Ovary (tissue), 3 donors: Measurements from ENCODE around the gene ARHGAP36.

Experiments
- EP300 ChIP-seq: sonication (generic); formaldehyde crosslinking; IDR thresholded peaks from one replicate; pipeline ENCODE4 v1.6.1; 2017; ENCODE audit warnings: antibody characterized with exemption
- POLR2A ChIP-seq: fragments of 450-650 bp; IDR thresholded peaks from one replicate; pipeline ENCODE4 v1.6.1; 2017; ENCODE audit warnings: antibody characterized with exemption, mild to moderate bottlenecking, moderate library complexity
- TF ChIP-seq, protein P1 (sequence below), 3 donors: fragments of 450-650 bp in 2 of 3; fragments of 200-600 bp in 1 of 3; IDR thresholded peaks; one replicate each; pipeline versions ENCODE4 v1.5.1 to v1.8.0; 2016 to 2022; ENCODE audit warnings: antibody characterized with exemption in 3 of 3, mild to moderate bottlenecking in 1 of 3
- donor health status: DM: no; HTN: no; CAD: no.

GRCh38 chrX:131046596-131046995 lies 11.6 kb upstream of the ARHGAP36 start:
- TF ChIP-seq, protein P1, sequence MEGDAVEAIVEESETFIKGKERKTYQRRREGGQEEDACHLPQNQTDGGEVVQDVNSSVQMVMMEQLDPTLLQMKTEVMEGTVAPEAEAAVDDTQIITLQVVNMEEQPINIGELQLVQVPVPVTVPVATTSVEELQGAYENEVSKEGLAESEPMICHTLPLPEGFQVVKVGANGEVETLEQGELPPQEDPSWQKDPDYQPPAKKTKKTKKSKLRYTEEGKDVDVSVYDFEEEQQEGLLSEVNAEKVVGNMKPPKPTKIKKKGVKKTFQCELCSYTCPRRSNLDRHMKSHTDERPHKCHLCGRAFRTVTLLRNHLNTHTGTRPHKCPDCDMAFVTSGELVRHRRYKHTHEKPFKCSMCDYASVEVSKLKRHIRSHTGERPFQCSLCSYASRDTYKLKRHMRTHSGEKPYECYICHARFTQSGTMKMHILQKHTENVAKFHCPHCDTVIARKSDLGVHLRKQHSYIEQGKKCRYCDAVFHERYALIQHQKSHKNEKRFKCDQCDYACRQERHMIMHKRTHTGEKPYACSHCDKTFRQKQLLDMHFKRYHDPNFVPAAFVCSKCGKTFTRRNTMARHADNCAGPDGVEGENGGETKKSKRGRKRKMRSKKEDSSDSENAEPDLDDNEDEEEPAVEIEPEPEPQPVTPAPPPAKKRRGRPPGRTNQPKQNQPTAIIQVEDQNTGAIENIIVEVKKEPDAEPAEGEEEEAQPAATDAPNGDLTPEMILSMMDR (IDR thresholded peaks at IDR 0.05) = no peak
- TF ChIP-seq POLR2A = no peak
- TF ChIP-seq EP300 = no peak
